ENCODE measurements around the gene NR6A1.

GRCh38 chr9:124474151-124474550, 297.0 kb downstream of the NR6A1 start:
- TF ChIP-seq POLR2AphosphoS5 (IDR thresholded peaks at IDR 0.05) (no peak), CTCF (IDR thresholded peaks at IDR 0.05) (no peak)
